Activated CD8-positive, alpha-beta memory T cell treated with anti-CD3 and anti-CD28 coated beads for 1 hour (primary cell): Measurements from ENCODE around the gene FAM3D.
"Not testable (repeated sequence)": the region's sequence is repeated elsewhere in the genome, so short reads cannot be mapped to it uniquely, and the experiment has no call there.

Experiments
- DNase-seq, 2 donors: peaks; one replicate each; pipeline ENCODE4 v3.0.0-alpha.2; 2020; ENCODE audit warnings: low read depth in 1 of 2; ENCODE audit errors: extremely low read depth in 1 of 2

FAM3D gene

DNA sequence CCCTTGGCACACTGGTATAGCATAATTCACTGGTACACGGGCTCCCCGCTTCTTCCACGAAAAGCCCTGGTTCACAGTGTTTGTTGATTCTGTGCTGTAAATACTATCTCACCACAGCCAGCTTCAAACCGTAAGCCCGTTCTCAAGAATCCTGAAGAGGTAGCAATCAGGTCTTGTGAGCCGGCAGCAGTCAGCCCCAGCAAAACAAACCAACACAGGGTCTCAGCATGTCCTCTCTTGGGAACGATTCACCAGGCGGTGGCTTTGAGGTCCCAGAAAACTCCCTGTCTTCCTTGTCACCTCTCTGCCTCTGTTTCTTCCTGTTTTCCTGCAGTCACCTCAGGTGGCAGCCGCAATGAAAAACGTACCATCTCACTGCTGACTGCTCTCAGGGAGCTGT, 19.1 kb upstream of the FAM3D start:
- DNase-seq: no peak

- DNase-seq: no peak
Measured at GRCh38 chr3:58683466-58683865, 16.9 kb upstream of the FAM3D start.

DNA sequence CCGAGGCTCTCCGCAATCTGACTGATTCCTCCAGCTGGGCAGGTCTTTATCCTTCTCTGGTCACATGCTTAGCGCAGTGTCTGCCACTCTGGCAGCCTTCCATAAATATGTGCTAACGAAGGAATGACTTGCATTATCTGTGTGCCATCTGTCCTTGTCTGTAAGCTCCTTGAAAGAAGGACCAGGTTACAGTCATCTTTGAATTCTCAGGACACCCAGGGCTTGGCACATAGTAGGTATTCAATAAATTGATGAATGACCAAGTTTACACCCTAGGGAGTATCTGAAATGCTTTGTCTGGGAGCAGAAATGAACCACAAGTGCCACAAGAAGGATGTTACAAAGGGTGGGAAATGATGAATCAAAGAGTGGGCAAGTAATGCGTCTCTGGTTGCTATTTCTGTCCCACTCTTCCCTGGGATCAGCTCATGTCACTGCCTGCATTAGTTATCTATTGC, 16.5 kb upstream of the FAM3D start:
- DNase-seq: no peak

DNA sequence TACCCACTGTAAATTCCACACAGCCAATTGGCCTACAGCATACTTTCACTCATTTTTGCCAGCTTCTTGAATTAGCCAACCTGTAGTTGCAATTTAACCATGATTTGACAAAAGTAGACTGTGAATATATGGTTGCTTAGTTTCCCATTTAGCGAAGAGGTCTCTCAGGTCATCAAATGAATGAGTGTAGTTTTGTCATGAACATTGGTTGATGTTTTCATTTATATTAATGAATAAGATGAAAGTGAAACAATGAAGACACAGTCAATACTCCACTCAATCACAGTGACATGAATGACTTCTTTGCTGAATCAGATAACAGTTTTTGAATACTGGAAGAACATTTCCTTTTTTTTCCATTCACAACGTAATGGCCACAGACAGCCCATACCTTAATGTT, 15.3 kb upstream of the FAM3D start:
- DNase-seq: no peak

GRCh38 chr3:58680879-58681525, 14.4 kb upstream of the FAM3D start:
- DNase-seq: no peak

DNA sequence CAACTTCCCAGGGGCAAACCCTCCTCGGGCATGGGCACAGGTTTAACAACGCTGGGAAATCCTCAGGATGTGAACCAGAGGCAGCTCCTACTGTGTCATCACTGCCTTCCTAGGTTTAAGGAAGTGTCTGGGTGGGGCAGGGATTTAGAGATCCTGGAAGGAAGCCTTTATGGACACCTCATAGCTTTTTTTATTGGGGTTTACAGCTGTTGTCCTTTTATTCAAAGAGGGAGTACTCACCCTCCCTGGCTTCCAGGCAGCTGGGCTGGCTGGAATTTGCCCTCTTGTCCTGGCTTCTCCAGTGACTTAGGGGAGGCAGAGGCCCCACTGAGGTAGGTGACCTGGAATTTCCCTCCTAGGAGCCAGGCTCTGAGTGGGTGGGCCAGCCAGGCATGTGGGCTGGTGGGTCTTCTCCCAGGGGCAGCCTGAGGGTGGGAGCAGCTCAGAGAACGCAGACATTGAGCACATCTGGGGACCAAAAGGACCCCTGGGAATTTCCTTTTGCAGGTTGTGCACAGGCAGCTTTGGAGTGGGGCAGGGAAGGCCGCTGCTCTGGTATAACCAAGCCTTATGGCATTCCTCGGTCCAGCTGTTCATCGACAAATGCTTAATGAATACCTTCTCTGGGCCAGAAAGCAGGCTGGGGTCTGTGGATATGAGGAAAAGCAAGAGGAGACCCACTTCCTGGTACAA, 13.5 kb upstream of the FAM3D start:
- no peak for DNase-seq

- DNase-seq: no peak
Measured at GRCh38 chr3:58679446-58679845, 12.9 kb upstream of the FAM3D start.

DNA sequence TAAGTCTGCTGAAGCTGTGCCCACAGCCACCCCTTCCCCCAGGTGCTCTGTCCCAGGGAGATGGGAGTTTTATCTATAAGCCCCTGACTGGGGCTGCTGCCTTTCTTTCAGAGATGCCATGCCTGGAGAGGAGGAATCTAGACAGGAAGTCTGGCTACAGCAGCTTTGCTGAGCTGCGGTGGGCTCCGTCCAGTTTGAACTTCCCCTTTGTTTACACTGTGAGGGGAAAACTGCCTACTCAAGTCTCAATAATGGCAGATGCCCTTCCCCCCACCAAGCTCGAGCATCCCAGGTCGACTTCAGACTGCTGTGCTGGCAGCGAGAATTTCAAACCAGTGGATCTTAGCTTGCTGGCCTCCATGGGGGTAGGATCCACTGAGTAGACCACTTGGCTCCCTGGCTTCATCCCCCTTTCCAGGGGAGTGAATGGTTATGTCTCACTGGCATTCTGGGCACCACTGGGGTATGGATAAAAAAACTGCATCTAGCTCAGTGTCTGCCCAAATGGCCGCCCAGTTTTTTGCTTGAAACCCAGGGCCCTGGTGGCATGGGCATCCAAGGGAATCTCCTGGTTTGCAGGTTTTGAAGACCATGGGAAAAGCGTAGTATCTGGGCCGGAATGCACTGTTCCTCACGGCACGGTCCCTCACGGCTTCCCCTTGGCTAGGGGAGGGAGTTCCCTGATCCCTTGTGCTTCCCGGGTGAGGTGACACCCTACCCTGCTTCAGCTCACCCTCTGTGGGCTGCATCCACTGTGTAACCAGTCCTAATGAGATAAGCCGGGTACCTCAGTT, 11.8 kb upstream of the FAM3D start:
- not testable (repeated sequence) for DNase-seq

DNA sequence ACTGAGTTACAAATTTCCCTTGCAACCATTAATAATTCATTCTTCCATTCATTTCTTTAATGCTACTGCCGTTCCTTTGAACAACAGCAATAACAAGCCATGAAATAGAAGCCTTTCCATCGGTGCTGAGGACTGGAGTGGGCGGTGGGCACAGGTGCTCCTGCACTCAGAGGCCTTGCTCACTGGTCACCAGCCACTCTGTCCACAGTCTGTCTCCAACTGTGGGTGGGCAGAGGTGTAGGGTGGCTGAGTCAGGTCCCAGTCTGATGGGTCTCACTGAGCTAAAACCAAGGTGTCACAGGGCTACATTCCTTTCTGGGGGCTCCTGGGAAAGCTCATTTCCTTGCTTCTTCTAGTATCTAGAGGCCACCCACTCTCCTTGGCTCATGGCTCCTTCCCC, 6.3 kb upstream of the FAM3D start:
- no peak for DNase-seq

- no peak for DNase-seq
Measured at GRCh38 chr3:58672451-58672850, 5.9 kb upstream of the FAM3D start.

DNA sequence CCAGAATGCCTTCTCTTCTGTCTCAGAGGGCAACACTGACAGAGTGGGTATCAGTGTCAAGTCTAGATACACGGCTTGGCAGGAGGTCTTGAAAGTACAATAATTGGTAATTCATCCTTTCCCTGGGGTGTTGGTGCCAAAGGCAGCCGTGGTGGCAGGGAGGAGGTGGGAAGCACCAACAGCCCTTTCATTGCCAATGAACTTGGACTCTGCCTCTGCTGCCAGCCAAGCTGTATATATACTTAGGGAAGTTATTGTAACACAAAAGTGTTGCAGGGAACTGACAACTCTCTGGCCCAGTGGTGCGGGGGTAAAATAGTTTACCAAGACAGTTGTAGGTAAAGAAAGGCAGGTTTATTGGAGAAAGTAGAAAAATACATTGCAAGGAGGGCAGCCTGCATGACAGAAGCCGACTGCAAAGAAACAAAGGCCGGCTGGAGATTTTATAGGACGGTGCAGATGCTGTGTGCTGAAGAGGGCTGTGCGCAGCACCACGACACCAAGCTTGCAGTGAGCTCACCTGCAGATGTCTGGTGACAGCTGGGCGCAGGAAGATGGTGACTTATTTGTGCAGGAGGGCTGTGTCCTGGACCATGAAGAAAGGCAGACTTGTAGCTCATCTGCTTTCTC, 4.0 kb upstream of the FAM3D start:
- DNase-seq: no peak

DNA sequence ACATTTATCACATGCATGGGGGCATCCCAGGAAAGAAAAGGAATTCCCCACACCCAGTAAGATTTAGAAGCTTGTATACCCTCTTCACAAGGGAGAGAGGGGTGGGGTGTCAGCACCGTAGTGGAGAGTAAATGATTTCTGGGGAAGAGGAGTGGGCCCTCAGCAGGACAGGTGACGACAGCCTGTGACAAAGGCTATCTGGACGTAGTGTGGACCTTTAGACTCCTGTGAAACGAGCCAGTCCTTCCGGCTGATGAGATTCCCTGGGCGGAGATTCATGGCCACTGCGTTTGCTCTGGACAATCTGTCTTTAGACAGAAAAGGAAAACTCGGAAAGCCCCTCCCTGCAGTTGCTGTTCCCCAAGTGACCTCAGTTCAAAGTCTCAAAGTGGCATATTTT, 1.7 kb upstream of the FAM3D start:
- DNase-seq: no peak

DNA sequence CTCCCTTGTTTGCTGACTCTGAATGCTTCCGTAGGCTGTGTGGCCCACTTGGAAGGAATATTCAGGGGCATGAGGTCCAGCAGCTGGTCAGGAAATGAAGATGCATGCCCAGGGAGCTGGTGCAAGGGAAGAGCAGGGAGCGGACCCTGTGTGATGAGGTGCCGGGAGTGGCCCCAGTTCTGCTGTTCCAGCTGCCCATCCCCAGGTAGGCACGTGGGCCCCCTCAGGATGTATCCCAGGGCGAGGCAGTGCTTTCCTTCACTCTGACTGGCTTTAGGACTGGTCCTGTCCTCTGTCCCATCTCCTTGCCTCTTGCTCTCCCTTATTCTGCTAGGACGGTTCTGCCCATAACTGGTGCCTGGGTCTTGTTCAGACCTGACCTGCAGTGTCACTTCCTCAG, 1.1 kb upstream of the FAM3D start:
- DNase-seq: no peak

GRCh38 chr3:58667229-58667628, 655 bp upstream of the FAM3D start:
- DNase-seq: no peak

GRCh38 chr3:58665405-58665804, 1.2 kb downstream of the FAM3D start:
- no peak for DNase-seq

DNA sequence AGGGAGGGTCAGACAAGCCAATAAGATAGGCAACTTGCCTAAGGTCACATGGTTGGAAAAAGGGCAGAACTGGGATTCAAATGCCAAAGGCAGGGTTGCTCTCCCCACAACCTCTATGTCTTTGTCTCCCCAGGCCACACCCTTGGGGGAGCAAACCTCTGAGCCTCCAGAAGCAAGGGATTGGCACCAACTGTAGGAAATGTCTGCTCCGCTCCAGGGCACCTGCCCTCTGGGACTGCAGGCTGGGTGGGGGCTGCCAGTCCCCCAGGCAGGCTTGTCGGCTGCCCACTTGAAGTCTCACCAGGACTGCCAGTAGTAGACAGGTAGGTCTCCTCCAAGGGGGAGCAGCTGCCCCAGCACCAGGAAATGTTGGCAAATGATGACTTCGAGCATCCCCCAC, 2.0 kb downstream of the FAM3D start:
- no peak for DNase-seq

DNA sequence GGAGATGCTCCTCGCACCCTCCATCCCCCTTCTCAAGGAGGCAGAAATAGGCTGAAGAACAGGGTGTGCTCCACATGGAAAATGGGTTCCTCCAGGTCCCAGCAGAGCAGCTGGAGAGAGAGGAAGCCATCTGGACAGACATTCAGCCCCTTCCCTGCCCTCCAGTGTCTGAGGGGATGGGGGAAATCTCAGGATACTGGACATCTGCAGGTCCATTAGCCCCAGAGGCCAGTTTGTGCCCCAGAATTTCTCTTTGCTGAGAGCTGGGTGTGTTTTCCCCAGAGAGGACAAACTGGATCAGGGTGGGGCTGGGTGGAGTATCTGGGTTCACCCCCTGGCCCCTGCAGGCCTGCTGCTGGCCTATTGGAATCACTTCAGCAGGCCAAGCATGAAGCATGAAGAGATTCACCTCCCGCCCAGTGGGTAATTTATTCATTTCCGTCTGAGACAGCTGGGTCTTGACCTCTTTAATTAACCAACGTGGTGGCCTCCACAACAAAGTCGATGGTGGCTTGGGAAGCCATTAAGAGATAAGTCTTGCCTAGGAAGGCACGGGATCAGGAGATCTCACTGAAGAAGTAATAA, 4.6 kb downstream of the FAM3D start:
- no peak for DNase-seq

GRCh38 chr3:58660998-58661397, 5.6 kb downstream of the FAM3D start:
- DNase-seq: no peak

DNA sequence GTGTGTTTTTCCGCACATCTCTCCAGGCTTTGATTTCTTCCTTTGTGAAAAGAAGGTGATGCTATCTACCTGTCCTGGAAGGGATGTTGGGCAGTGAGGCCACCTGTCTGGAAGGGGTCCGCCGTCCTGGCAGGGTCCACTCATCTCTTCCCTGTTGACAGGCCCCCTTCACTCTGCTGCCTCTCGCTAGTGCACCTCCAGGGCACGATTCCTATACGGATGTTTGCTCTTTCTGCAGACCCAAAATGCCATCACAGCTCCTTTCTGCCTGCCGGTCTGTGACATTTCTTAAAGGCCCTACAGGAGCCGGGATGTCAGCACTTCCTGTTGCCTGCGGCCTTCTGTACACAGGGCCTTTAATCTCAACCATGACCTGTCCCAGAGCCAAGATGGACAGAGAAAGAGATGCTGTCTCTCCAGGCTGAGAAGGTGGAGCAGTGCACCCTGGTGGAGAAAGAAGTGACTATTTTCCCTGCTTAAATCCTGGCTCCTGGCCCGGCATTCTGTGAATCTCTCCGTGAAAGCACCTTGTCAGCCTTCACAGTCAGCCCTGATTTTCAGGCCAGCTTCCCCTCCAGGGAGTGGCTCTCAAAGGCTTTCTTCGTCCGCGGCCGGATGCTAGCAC, 7.4 kb downstream of the FAM3D start:
- DNase-seq: no peak

DNA sequence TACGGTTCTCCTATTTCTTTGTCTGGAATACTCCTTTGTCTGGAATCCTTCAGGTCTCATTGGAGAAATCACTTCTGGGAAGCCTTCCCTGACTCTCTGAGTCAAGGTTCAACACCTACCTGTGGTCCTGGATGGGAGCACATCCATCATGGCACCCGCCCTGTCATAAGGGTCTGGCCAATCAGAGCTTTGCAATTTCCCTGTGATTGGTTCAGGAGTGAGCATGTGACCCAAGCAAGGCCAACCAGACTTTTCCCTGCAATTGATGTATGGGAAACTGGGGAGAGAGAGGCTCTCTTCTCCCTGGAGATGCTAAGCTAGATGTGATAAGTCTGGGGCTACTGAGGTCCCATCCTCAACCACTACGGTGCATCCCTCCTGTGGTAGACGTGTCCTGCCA, 8.1 kb downstream of the FAM3D start:
- DNase-seq: no peak
